A549 (cell line): Measurements from ENCODE around the gene CELF6.

ENCODE experiments used
- CHD2 ChIP-seq: fragments of 150-350 bp; IDR thresholded peaks from 2 replicates; pipeline ENCODE4 v1.6.1; 2014; ENCODE audit warnings: low read length; ENCODE audit not compliant: partially characterized antibody
- CTCF ChIP-seq: fragments of >200 bp; sonication (Bioruptor Twin); formaldehyde crosslinking; IDR thresholded peaks from 3 replicates; pipeline ENCODE4 v1.5.1; 2016
- EP300 ChIP-seq, 2 experiments: fragments of >200 bp; sonication (Bioruptor Twin); formaldehyde crosslinking; IDR thresholded peaks; 2 replicates in 1 of 2; 3 replicates in 1 of 2; pipeline ENCODE4 v1.6.1; 2016 to 2017
- KDM5A ChIP-seq: fragments of 200-600 bp; sonication (generic); IDR thresholded peaks from 2 replicates; pipeline ENCODE4 v1.6.1; 2016; ENCODE audit warnings: antibody characterized with exemption, mild to moderate bottlenecking
- POLR2A ChIP-seq: IDR thresholded peaks from 2 replicates; pipeline ENCODE4 v1.6.1; 2012; ENCODE audit warnings: mild to moderate bottlenecking, low read length

GRCh38 chr15:72313881-72314280 lies 6.1 kb downstream of the CELF6 start:
- TF ChIP-seq CTCF (no peak), KDM5A (no peak), CHD2 (no peak), EP300 (IDR thresholded peaks at IDR 0.05) (no peak), POLR2A (no peak)
